ENCODE data around the gene SLC25A34.
"Not testable (repeated sequence)": the region's sequence is repeated elsewhere in the genome, so short reads cannot be mapped to it uniquely, and the experiment has no call there.

Gene SLC25A34

GRCh38 chr1:15736038-15736891 is at the start of gene SLC25A34:
Gene SLC25A34 (plus strand): TSS chr1:15736258. CDS start chr1:15736486, 228 bp downstream.
- DNase-seq: no peak

GRCh38 chr1:15687446-15687845 is 48.6 kb upstream of the SLC25A34 start:
- no peak for DNase-seq

GRCh38 chr1:15690317-15690716 is 45.7 kb upstream of the SLC25A34 start:
- no peak for DNase-seq

GRCh38 chr1:15691434-15692032 is 44.5 kb upstream of the SLC25A34 start:
- no peak for DNase-seq

GRCh38 chr1:15692121-15692682 is 43.9 kb upstream of the SLC25A34 start:
- no peak for DNase-seq

- no peak for DNase-seq
These were observed 42.7 kb upstream of the SLC25A34 start for GRCh38 chr1:15693371-15693770.

GRCh38 chr1:15696956-15697521 is 39.0 kb upstream of the SLC25A34 start:
- peak; percentile 28 for DNase-seq

- no peak for DNase-seq
These were observed 37.9 kb upstream of the SLC25A34 start for GRCh38 chr1:15698201-15698600.

- not testable (repeated sequence) for DNase-seq
These were observed 36.7 kb upstream of the SLC25A34 start for GRCh38 chr1:15699321-15699720.

- no peak for DNase-seq
These were observed 35.5 kb upstream of the SLC25A34 start for GRCh38 chr1:15700508-15700907.

GRCh38 chr1:15701784-15702183 is 34.3 kb upstream of the SLC25A34 start:
- DNase-seq: no peak

GRCh38 chr1:15702722-15703550 is 33.1 kb upstream of the SLC25A34 start:
- DNase-seq: no peak

GRCh38 chr1:15703562-15703961 is 32.5 kb upstream of the SLC25A34 start:
- DNase-seq: no peak

GRCh38 chr1:15704526-15705183 is 31.4 kb upstream of the SLC25A34 start:
- DNase-seq: no peak

GRCh38 chr1:15705184-15705566 is 30.9 kb upstream of the SLC25A34 start:
- DNase-seq: no peak

- DNase-seq: no peak
These were observed 29.3 kb upstream of the SLC25A34 start for GRCh38 chr1:15706751-15707150.

- no peak for DNase-seq
These were observed 28.7 kb upstream of the SLC25A34 start for GRCh38 chr1:15707239-15707925.

- no peak for DNase-seq
These were observed 27.4 kb upstream of the SLC25A34 start for GRCh38 chr1:15708486-15709137.

GRCh38 chr1:15709226-15709625 is 26.8 kb upstream of the SLC25A34 start:
- DNase-seq: no peak

- no peak for DNase-seq
These were observed 23.9 kb upstream of the SLC25A34 start for GRCh38 chr1:15712168-15712567.
